SK-N-DZ (cell line): ENCODE measurements around the gene USP10.
A peak's percentile ranks its signal among the peaks of the same experiment; 100 is the strongest.
"Not testable (repeated sequence)": the region's sequence is repeated elsewhere in the genome, so short reads cannot be mapped to it uniquely, and the experiment has no call there.

Source experiments
- DNase-seq: peaks from one replicate; pipeline ENCODE4 v3.0.0-alpha.2; 2015; ENCODE audit warnings: low spot score

Gene USP10

DNA sequence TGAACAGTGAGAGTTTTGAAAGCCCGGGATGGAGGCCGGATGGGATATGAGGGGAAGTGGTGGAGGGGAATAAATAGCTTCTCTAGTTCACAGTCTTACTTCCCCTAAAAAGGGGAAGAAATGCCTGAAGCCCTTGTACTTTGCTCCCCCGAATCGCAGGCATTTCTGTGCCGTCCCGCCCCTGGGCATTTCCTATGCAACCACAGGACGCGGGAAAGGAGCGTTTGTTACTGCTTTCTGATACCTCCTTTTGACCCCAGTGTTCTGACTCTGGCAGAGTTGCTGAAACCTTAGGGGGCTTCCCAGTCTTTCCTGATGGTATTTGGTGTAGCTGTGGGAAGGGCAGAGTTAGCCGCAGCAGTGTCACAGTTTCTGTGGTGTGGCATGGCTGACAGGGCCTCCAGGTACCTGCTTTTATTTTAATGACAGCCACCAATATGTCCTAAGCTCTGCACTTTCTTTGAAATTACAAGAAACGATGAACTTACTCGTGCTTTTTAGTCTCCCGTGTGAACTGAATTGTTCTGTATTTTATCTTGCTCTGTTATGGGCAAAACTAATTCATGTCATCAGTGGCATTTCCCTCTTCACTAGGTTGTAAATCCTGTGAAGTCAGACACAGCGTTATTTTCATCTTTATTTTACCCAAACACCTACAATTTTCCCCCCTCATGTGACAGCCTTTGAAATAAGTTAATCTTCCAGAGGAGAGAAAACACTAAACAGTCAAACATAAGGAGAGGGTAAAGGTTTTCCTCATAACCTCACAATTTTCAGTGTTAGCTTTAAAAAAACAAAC lies 27.1 kb downstream of the USP10 start:
- DNase-seq: no peak

DNA sequence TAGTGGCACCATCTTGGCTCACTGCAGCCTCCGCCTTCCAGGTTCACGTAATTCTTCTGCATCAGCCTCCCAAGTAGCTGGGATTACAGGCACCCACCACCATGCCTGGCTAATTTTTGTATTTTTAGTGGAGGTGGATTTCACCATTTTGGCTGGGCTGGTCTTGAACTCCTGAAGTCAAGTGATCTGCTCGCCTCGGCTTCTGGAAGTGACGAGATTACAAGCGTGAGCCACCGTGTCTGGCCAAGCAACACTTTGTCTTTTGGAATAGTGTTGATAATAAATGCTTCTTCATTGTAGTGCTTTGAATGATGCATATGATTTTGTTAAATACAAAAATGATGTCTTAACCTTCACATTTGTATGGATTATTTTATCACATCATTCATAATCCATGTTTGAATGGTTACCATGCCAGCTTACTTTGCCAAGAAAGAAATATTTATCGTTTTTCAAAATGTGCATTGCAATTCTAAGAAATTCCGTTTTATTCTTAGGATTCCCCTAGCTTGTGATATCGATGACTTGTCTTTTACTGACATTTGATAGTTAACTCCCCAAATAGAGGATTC lies 29.1 kb downstream of the USP10 start:
- no peak for DNase-seq

DNA sequence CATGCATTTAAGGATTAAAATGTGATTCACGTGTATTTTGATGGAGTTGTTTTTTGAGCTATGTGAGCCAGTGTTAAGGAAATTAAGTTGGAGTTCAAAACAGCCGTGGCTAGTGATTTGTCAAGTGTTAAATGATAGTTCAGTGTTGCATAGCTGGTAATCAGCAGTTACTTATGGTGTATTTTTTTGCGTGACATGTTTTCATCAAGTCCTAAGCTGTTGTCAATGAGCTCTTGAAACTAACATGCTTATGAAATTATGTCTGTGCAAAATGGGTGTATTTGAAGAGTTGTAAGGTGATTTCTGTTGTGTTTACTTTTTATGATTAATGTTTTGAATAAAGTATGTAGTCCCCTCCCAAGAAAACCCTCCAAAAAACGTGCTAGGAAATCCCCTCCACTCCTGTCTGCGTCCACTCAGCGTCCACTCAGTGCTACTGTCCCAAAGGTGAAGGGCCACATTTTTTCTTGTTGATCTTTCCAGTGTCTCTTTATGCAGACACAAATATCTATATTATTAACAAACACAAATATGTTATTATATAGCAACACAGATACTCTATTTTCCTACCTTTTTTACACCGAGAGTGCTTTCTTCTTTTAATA lies 30.0 kb downstream of the USP10 start:
- DNase-seq: no peak

DNA sequence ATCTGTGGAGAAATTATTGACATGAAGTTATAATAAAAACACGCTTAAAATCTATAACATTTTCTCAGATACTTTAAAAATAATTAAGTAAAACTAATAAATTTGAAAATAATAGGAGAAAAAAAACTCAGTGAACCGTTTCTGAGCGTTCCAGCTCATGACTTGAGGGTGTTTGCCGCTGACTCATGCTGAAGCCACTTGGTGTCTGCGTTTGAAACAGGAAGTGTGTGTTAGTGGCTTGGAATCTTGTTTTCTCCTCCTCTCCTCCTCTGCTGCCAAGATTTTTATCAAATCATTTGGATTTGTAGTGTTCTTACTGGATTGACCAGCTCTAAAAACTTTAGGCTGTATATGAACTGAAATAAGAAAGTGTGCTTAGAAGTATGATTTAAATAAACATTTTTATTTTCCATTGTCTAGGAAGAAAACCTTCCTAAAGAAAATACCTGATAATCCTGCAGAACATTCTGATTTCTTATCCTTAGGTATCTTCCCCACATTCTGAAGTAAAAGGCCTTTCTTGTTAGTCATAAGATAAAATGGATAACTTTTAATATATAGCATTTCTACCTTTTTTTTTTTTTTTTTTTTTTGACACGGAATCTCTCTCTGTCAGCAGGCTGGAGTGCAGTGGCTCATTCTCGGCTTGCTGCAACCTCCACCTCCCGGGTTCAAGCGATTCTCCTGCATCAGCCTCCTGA lies 30.8 kb downstream of the USP10 start:
- DNase-seq: peak; percentile 34

DNA sequence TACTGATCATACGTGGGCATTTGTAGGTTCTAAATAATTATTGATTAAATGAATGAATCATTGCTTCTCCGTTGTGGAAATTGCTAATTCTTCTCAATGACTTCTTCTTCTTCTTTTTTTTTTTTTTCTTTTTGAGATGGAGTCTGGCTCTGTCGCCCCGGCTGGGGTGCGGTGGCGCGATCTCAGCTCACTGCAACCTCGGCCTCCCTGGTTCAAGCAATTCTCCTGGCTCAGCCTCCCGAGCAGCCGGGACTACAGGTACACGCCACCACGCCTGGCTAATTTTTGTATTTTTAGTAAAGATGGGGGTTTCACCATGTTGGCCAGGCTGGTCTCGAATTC lies 32.5 kb downstream of the USP10 start:
- not testable (repeated sequence) for DNase-seq

DNA sequence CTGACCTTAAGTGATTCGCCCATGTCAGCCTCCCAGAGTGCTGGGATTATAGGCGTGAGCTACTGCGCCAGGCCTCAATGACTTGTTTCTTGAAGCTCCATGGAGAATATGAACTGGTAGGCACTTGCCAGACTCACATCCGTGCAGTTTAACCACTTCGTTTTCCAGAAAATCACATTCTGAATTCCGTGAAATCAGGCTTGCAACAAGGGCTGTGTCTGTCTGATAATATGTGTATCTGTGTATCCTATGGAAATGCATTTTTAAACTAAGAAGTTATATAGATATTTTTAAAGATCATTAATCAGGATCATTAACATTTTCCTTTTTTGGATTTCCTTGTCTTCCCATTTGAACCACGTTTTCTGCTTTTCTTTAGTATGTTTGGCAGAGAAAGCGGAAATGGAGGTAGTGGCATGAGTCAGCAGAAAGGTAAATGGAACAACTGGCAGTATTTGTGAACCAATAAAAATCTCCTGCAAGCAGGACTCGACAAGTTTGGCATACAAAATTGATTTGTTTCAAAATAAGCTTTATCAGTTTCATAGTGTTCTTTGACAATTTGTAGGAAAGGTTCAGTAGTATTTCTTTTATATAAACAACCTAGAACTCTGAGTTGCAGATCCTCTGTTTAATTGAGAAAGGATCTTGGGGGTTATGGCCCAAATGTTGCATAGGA lies 33.0 kb downstream of the USP10 start:
- DNase-seq: no peak

DNA sequence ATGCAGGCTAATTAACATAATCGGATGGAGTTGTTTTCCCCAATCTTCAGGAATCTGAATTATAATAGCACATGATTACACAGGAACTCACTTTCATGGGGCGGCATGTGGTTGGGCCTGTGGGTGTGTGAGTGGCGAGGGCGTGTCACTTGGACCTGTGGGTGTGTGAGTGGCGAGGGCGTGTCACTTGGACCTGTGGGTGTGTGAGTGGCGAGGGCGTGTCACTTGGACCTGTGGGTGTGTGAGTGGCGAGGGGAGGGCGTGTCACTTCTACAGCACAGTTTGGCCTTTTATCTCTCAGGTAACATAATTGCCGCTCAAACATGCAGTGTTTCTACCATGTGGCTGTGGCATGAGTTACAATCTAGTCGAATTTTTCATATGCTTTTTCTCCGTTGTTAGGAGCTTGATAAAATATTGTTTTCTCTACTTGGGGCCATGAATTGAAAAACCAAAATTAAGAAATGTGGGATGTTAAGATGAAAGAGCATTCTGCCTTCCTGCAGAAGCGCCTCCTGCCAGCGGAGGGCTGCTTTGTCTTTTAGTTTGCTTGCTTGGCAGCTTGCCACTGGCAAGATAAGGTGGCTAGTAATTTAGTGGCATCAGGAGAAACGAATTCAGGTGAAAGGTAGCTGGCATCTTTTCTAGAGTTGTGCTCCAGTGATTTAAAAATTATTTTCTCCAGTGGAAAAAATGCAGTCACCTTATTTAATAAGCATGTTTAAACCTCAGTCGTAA lies 36.2 kb downstream of the USP10 start:
- no peak for DNase-seq

DNA sequence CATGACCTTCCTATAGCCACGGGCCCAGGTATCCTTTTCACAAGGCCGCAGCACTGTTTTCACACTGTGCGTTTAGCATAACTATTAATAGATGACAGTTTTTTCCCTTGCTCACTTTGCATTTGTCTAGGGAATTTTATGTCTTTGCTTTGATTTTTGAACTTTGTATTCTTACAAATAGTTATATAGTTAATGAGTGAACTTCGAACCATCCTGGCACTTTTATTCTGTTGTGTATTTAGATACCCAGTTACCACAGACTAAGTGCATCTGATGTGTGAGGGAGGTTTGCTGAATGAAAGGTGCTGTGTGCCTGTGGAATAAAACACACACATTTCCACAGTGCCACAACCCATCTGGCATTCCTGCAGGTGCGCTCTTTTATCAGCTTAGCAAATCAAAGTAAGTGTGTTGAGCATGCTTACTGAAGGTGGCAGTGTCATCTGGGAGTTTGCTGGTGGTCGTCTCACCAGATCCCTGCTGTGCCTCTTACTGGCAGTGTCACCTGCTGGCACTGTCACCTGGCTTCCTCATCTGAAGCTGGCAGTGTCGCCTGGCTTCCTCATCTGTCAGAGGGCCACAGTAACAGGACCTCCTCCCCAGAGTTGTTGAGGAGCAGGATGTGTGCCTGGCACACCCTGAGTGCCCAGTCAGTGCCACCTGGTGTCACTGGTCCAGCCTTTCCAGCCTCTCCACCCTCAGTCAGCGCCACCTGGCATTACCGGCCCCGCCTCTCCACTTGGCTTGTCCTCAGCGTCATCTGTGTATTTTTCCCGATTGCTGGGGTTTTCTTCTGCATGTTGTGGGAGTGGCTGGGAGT lies 37.6 kb downstream of the USP10 start:
- no peak for DNase-seq

DNA sequence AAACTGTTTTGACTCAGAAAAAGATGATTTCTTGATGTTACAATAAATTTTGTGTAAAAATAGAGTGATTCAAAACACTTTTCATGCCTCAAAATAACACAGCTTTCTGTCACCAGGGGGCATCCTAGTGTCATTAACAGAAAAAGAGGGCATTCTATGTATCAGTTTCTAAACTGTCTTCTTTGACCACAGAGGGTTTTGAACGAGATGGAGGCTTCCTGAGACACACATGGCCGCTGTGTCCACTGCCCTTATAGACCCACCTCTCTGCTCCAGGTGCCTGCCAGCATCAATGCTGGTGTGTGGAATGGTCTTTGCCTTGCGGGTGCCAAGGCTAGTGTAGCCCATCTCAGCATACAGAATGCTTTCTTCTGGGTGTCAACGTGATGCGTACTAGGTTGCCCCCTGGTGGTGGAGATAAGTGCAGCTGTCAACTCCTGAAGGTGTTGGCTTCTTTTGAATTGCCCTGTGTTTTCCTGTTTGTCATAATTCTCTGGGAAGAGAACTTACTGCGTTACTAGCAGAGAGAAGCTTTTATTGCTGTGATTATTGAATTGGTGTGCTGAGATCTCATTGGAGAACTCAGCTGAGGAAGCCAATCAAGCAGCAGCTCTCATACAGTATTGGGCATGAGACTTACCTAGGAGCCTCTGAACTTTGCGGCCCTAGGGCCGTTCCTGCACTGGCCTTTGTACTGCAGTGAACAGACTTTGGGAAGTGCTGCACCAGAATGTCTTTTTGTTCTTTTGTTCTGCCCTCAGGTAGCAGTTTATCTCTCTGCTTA lies 38.6 kb downstream of the USP10 start:
- peak; percentile 79 for DNase-seq

DNA sequence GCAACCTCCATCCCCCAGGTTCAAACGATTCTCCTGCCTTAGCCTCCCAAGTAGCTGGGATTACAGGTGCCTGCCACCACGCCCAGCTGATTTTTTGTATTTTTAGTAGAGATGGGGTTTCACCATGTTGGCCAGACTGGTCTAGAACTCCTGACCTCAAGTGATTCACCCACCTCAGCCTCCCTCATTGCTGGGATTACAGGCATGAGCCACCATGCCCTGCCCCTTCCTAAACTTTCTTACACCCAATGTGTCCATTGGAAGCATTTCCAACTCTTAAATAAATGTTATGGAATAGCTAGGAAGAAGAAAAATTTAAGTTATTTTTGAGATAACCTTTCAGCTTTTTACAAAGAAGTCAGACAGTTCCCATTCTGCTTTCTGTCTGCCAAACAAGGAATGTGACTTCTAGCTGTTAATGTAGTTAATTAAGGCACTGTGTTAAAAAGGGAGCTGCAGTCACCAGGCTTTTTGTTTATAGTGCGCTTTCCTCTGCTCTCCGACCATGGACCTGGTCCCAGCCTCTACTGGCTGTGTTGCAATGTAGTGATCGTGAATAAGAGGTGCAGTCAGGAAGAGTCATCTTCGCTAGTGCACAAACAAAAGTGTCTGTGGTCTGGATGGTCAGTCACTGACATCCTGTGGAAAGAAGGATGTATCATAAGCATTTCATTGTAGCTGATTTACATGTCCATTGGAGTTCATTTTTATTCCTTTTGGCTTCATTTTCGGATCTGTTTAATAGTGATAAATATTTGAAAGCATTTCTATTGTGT lies 39.7 kb downstream of the USP10 start:
- DNase-seq: no peak

DNA sequence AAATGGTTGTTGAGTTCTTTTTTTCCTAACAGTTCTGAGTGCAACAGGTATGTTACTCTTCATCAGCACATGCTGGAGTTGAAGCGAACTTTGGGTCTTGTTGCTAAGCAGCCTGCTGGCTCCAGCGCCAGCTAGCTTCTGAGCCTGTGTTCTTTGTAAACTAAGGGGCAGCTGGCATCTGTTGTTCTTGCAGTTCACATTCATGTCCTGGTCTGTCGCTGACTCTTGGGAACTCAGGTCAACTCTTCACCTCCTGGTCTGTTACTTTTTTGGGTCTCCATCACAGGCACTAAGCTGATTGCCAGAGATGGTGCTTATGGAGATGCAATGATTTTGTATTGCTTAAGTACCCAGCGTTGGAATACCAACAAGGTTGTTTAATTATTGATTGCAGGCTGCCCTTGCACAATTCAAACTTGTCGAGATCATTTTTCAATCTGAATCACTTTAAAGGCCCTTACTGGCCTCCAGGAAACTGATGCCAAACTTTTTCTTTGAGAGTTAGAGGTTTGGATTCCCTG lies 40.9 kb downstream of the USP10 start:
- no peak for DNase-seq

DNA sequence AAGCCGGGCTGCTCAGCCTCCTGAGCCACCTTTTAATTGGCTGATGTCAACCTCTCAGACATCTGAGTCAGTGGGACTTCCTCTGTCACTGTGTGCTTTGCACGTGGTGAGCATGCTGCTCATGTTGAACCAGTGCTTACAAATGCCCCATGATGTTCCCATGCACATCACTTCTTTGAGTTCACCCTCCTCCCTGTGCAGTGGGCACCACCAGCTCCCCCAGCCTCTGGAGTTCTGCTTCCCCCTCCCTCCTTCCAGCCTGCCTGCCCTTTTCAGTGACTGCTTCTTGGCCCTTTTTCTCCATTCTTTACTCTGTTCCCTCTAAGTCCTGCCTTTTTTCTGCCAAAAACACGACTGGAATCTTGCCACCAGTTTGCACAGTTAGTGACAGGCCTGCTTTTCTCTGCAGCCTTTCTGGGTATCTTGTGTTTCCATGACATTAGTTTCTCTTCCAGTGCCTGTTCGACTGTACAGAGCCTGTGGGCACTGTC lies 41.6 kb downstream of the USP10 start:
- no peak for DNase-seq

DNA sequence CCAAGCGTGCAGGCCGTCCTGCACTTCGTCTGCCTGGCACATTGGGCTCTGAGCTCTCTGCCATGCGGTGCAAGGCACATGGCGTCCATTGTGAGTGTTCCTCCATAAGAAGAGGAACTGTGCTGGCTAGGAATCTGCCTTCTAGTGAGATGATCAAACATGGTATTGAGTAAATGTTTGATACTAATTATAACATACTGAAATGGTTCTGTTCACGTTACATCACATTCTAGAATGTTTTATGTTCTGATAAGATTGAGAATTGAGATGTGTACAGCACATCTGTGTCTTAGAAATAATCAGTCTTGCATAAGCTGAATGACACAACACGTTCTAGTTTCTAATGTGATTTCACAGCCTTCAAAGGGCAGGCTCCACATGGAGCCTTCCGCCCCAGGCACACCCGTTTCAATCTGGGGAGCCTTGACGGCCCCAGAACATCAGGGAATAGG lies 42.9 kb downstream of the USP10 start:
- no peak for DNase-seq

DNA sequence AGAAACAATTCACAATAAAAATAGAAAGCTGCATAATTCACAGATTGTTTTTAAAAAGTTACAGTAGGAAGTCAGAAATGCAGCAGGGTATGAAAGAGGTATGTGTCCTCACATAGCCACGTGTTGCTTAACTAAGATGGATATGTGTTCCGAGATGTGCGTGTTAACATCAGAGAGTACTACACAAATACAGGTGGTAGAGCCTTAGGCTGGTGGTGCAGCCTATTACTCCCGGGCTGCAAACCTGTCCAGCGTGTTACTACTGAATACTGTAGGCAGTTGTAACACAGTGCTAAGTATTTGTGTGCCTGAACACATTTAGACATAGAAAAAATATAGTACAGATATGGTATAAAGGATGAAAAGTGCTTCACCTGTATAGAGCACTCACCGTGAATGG lies 46.4 kb downstream of the USP10 start:
- DNase-seq: no peak

DNA sequence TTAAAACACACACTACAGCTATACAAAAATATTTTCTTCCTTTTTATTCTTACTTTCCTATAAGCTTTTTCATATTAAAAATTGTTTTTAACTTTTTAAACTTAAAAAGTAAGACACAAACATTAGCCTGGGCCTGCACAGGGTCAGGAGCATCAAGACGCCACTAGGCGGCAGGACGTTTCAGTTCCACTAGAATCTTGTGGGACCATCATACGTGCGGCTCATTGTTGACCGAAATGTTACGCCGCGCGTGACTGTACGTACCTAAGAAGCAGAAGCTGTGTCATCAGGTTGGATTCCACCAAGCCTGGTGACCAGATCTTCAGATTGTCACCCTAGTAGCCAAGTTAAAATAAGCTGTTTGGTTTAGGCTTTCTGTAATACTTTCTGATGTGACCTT lies 47.1 kb downstream of the USP10 start:
- no peak for DNase-seq

DNA sequence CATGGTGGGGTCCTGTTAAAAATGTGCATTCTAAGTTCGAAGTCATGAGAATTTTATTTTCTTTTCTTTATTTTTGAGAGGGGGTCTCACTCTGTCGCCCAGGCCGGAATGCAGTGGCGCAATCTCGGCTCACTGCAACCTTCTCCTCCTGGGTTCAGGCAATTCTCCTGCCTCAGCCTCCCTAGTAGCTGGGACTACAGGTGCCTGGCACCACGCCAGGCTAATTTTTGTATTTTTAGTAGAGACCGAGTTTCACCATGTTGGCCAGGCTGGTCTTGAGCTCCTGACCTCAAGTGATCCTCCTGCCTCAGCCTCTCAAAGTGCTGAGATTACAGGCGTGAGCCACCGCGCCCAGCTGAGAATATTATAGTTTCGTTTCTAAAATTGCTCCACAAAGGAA lies 48.4 kb downstream of the USP10 start:
- not testable (repeated sequence) for DNase-seq

DNA sequence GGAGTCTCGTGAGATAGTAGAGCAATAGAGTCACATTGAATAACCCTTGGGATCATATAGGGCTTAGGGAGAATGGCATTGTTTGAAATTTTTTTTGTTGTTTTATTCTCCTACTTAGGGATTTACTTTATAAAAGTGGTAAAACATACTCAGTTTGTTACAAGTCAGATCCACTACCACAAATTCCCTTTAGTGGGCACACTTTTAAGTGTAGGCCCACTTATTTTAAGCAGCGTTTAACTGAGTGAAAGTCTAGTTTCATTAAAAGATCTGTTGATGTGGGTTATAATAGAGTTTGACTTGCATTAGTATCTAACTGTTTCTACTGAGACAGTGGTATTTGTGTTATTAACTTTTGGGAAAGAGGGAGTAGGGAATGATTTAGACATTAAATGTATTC lies 49.3 kb downstream of the USP10 start:
- DNase-seq: no peak

DNA sequence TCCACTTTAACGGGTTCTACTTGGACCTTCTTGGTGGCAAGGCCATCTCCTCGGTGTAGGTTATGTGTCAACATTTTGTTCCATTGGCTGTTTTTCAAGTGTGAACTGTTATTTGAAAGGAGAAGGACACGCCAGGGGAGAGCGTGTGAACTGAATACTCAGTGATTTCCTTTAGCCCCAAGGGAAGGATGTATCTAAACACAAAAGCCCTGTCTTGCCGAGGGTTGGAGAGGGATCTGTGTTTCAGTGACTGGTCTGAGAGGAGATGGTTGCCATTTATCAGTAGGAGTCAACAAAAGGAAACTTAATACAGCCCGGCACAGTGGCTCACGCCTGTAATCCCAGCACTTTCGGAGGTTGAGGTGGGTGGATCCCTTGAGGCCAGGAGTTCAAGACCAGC lies 50.0 kb downstream of the USP10 start:
- no peak for DNase-seq
